IMR-90 (cell line): ENCODE results near the gene NT5C1B. TPM values are rescaled to one million over a fixed set of nuclear protein-coding genes. Genes with fewer than 3 reads are reported as not detected.

ENCODE experiments used
- ATAC-seq: fragments of 200-7000 bp; cut with Tn5 transposase; 2 replicates; pipeline ENCODE4 v1.9.1; 2020; ENCODE audit warnings: low read depth, mild to moderate bottlenecking, moderate library complexity
- BruUV-seq: library from RNA; stranded (reverse); fragments of 400-500 nt; replicated peaks from 2 replicates; lab custom pipeline; 2021; lab: Mats Ljungman, UMichigan
- CTCF ChIA-PET: fragments of 300-600 bp; formaldehyde crosslinking; extraction: SDS; loops from one replicate; lab custom pipeline; 2021; ENCODE audit warnings: antibody characterized with exemption; lab: Yijun Ruan, JAX
- POLR2A ChIA-PET: fragments of 300-600 bp; sonication (Branson Sonifier 250); formaldehyde crosslinking; loops from one replicate; lab custom pipeline; 2022; ENCODE audit warnings: antibody characterized with exemption; ENCODE audit not compliant: unreplicated experiment; lab: Charles Lee
- DNase-seq: peaks from one replicate; pipeline ENCODE4 v3.0.0; 2013
- H2AFZ ChIP-seq: replicated peaks from 2 replicates; pipeline ENCODE3; 2013; ENCODE audit warnings: low read length, mild to moderate bottlenecking; ENCODE audit not compliant: poor library complexity
- H2AK5ac ChIP-seq: 2 replicates; pipeline ENCODE4 v1.6.1; 2013; ENCODE audit warnings: low read depth, low read length, inconsistent platforms
- H2AK9ac ChIP-seq: replicated peaks from 2 replicates; pipeline ENCODE3; 2013; ENCODE audit warnings: mild to moderate bottlenecking, low read depth, low read length, moderate library complexity; ENCODE audit not compliant: poor library complexity
- H2BK120ac ChIP-seq: 2 replicates; pipeline ENCODE4 v1.6.1; 2013; ENCODE audit warnings: low read depth, low read length, inconsistent platforms
- H2BK15ac ChIP-seq: 3 replicates; pipeline ENCODE4 v1.6.1; 2013; ENCODE audit warnings: low read depth, low read length, inconsistent platforms
- H2BK20ac ChIP-seq: 2 replicates; pipeline ENCODE4 v1.6.1; 2013; ENCODE audit warnings: low read depth, mild to moderate bottlenecking, inconsistent platforms, low read length, moderate library complexity
- H2BK5ac ChIP-seq: 2 replicates; pipeline ENCODE4 v1.6.1; 2013; ENCODE audit warnings: mild to moderate bottlenecking, low read depth, low read length, inconsistent platforms; ENCODE audit not compliant: poor library complexity, severe bottlenecking
- H3K14ac ChIP-seq: replicated peaks from 2 replicates; pipeline ENCODE4 v1.6.1; 2013; ENCODE audit warnings: low read depth, low read length, inconsistent platforms
- H3K18ac ChIP-seq: 2 replicates; pipeline ENCODE4 v1.6.1; 2013; ENCODE audit warnings: low read depth, low read length, control low read depth
- H3K23ac ChIP-seq: 2 replicates; pipeline ENCODE4 v1.6.1; 2013; ENCODE audit warnings: low read depth, low read length, inconsistent platforms
- H3K27ac ChIP-seq: 2 replicates; pipeline ENCODE4 v1.5.1; 2013; ENCODE audit warnings: mild to moderate bottlenecking, control low read depth, low read length; ENCODE audit not compliant: insufficient read depth
- H3K27me3 ChIP-seq: 2 replicates; pipeline ENCODE4 v1.6.1; 2013; ENCODE audit warnings: low read length; ENCODE audit not compliant: control insufficient read depth, insufficient read depth
- H3K36me3 ChIP-seq: 2 replicates; pipeline ENCODE4 v1.6.1; 2013; ENCODE audit warnings: low read length, mixed read lengths; ENCODE audit not compliant: control insufficient read depth, insufficient read depth
- H3K4ac ChIP-seq: 2 replicates; pipeline ENCODE4 v1.6.1; 2013; ENCODE audit warnings: low read depth, low read length, inconsistent platforms
- H3K4me1 ChIP-seq: 2 replicates; pipeline ENCODE4 v1.6.1; 2013; ENCODE audit warnings: low read length, mixed read lengths; ENCODE audit not compliant: control insufficient read depth, insufficient read depth
- H3K4me2 ChIP-seq: 2 replicates; pipeline ENCODE4 v1.6.1; 2013; ENCODE audit warnings: low read depth, mild to moderate bottlenecking, control low read depth, low read length, moderate library complexity
- H3K4me3 ChIP-seq: 2 replicates; pipeline ENCODE4 v1.5.1; 2013; ENCODE audit warnings: low read depth, mild to moderate bottlenecking, control low read depth, low read length, moderate library complexity; ENCODE audit not compliant: insufficient read depth
- H3K56ac ChIP-seq: 2 replicates; pipeline ENCODE4 v1.6.1; 2013; ENCODE audit warnings: low read length, inconsistent platforms; ENCODE audit not compliant: insufficient read depth; ENCODE audit errors: extremely low read depth
- H3K79me1 ChIP-seq, 2 experiments: 2 replicates each; pipeline ENCODE4 v1.6.1; 2013; ENCODE audit warnings: low read length in 2 of 2, inconsistent platforms in 1 of 2, low read depth in 1 of 2
- H3K9ac ChIP-seq: 2 replicates; pipeline ENCODE4 v1.6.1; 2013; ENCODE audit warnings: low read depth, low read length, control low read depth
- H3K9me1 ChIP-seq: 2 replicates; pipeline ENCODE4 v1.6.1; 2013; ENCODE audit warnings: low read length, inconsistent platforms; ENCODE audit not compliant: insufficient read depth
- H3K9me3 ChIP-seq: 2 replicates; pipeline ENCODE4 v1.6.1; 2013; ENCODE audit warnings: low read length; ENCODE audit not compliant: control insufficient read depth, insufficient read depth
- H4K20me1 ChIP-seq: 2 replicates; pipeline ENCODE4 v1.6.1; 2013; ENCODE audit warnings: low read length, inconsistent platforms; ENCODE audit not compliant: insufficient read depth
- H4K5ac ChIP-seq: 2 replicates; pipeline ENCODE4 v1.6.1; 2013; ENCODE audit warnings: mild to moderate bottlenecking, low read depth, low read length, control low read depth
- H4K8ac ChIP-seq, 2 experiments: 2 replicates each; pipeline ENCODE4 v1.6.1; 2013; ENCODE audit warnings: low read depth in 2 of 2, low read length in 2 of 2, control low read depth in 1 of 2, inconsistent platforms in 1 of 2
- H4K91ac ChIP-seq: 2 replicates; pipeline ENCODE4 v1.6.1; 2013; ENCODE audit warnings: low read depth, low read length, inconsistent platforms; ENCODE audit not compliant: insufficient read depth
- BHLHE40 ChIP-seq: fragments of 150-350 bp; IDR thresholded peaks from 2 replicates; pipeline ENCODE4 v1.6.1; 2016; ENCODE audit warnings: mild to moderate bottlenecking, low read depth, low read length
- CHD1 ChIP-seq: IDR thresholded peaks from 2 replicates; pipeline ENCODE4 v1.6.1; 2012; ENCODE audit warnings: low read depth, low read length, improper control_type of control experiment
- FOS ChIP-seq: fragments of 150-350 bp; IDR thresholded peaks from 2 replicates; pipeline ENCODE4 v1.6.1; 2016; ENCODE audit warnings: low read depth, low read length
- MAZ ChIP-seq: IDR thresholded peaks from 2 replicates; pipeline ENCODE4 v1.6.1; 2012; ENCODE audit warnings: low read depth, mild to moderate bottlenecking, low read length, improper control_type of control experiment, moderate library complexity, borderline replicate concordance
- NFE2L2 ChIP-seq: fragments of 150-350 bp; IDR thresholded peaks from 2 replicates; pipeline ENCODE4 v1.6.1; 2016; ENCODE audit warnings: low read depth, mild to moderate bottlenecking, low read length
- POLR2A ChIP-seq: IDR thresholded peaks from 2 replicates; pipeline ENCODE4 v1.6.1; 2012; ENCODE audit warnings: mild to moderate bottlenecking, low read depth, low read length
- RFX5 ChIP-seq: IDR thresholded peaks from 2 replicates; pipeline ENCODE4 v1.8.0; 2012; ENCODE audit warnings: low read depth, mild to moderate bottlenecking, low read length, moderate library complexity
- SMC3 ChIP-seq: fragments of 150-350 bp; IDR thresholded peaks from 2 replicates; pipeline ENCODE4 v1.6.1; 2016; ENCODE audit warnings: low read depth, mild to moderate bottlenecking, antibody characterized with exemption, low read length, moderate library complexity
- WGBS, 2 experiments: methylation state at CpG; one replicate each; pipeline versions ENCODE4 v1.1.5 to v1.1.7; 2013; ENCODE audit warnings: missing lambda C conversion rate in 2 of 2; ENCODE audit not compliant: insufficient read length in 1 of 2; ENCODE audit errors: extremely low coverage in 2 of 2; 5-methylcytosine and 5-hydroxymethylcytosine counted together
- dilution Hi-C: fragments of 300-500 bp; cut with HindIII; formaldehyde crosslinking; loops from one replicate; pipeline ENCODE4 v1.14.3; 2018; ENCODE audit warnings: low sequenced_read_pairs; ENCODE audit not compliant: unreplicated experiment
- in situ Hi-C: fragments of 300-500 bp; cut with MboI; formaldehyde crosslinking; loops from 3 replicates; pipeline ENCODE4 v1.14.3; 2019; ENCODE audit warnings: low sequenced_read_pairs, inconsistent platforms, mixed read lengths
- intact Hi-C: fragments of 100-400 bp; cut with micrococcal nuclease; formaldehyde crosslinking; loops from 2 replicates; pipeline ENCODE4 v1.10.0; 2022
- polyA plus RNA-seq, 3 experiments: library from polyadenylated mRNA; depleted of rRNA; stranded (reverse); fragments of >200 nt; gene quantifications; 2 replicates each; pipeline ENCODE4 v1.2.3, GENCODE V29; 2012; ENCODE audit warnings: low replicate concordance in 1 of 3
- total RNA-seq: library from RNA; depleted of rRNA; stranded (reverse); fragments of >200 nt; gene quantifications from 2 replicates; pipeline ENCODE4 v1.2.3, GENCODE V29; 2012
- TF ChIP-seq, protein P1 (sequence below): conservative IDR thresholded peaks from 2 replicates; pipeline ENCODE4 v1.5.1; 2012; ENCODE audit warnings: mild to moderate bottlenecking, low read depth, low read length, improper control_type of control experiment
- TF ChIP-seq, protein P2 (sequence below): fragments of 150-350 bp; IDR thresholded peaks from 2 replicates; pipeline ENCODE4 v1.6.1; 2016; ENCODE audit warnings: low read depth, mild to moderate bottlenecking, low read length, moderate library complexity, borderline replicate concordance

The NT5C1B gene
- total and polyA plus RNA-seq, 2 of the 4 experiments (the other 2 are of a cell fraction) = not detected

GRCh38 chr2:18549083-18549482, 40.3 kb downstream of the NT5C1B start:
- Histone ChIP-seq H3K4me1 (no peaks in the 10 kb centered on the region), H4K20me1 (no peaks in the 10 kb centered on the region), H2BK120ac (no peak overlapping the region), H3K27me3 (no peaks in the 10 kb centered on the region), H3K9me3 (no peaks in the 10 kb centered on the region), H3K14ac (no peak overlapping the region), H2BK15ac (no peak overlapping the region), H3K79me1 (no peaks in the 10 kb centered on the region), H2AK9ac (no peak overlapping the region), H3K27ac (no peak overlapping the region), H3K18ac (no peak overlapping the region), H3K4me2 (no peak overlapping the region), H3K9ac (no peak overlapping the region), H4K5ac (no peak overlapping the region), H3K56ac (no peak overlapping the region), H4K8ac (no peak overlapping the region), H3K4ac (no peak overlapping the region), H2BK20ac (no peak overlapping the region), H3K9me1 (no peaks in the 10 kb centered on the region), H2BK5ac (no peak overlapping the region), H4K91ac (no peak overlapping the region), H2AFZ (no peak overlapping the region), H2AK5ac (no peak overlapping the region), H3K36me3 (no peaks in the 10 kb centered on the region), H3K23ac (no peak overlapping the region), H3K4me3 (no peak overlapping the region)
- ChIA-PET CTCF (no interaction called here), POLR2A (no interaction called here)
- TF ChIP-seq FOS (no peak), NFE2L2 (no peak), RFX5 (no peak), SMC3 (no peak), POLR2A (no peak), CHD1 (no peak), MAZ (no peak), BHLHE40 (no peak)
- TF ChIP-seq, protein P1, sequence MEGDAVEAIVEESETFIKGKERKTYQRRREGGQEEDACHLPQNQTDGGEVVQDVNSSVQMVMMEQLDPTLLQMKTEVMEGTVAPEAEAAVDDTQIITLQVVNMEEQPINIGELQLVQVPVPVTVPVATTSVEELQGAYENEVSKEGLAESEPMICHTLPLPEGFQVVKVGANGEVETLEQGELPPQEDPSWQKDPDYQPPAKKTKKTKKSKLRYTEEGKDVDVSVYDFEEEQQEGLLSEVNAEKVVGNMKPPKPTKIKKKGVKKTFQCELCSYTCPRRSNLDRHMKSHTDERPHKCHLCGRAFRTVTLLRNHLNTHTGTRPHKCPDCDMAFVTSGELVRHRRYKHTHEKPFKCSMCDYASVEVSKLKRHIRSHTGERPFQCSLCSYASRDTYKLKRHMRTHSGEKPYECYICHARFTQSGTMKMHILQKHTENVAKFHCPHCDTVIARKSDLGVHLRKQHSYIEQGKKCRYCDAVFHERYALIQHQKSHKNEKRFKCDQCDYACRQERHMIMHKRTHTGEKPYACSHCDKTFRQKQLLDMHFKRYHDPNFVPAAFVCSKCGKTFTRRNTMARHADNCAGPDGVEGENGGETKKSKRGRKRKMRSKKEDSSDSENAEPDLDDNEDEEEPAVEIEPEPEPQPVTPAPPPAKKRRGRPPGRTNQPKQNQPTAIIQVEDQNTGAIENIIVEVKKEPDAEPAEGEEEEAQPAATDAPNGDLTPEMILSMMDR = no peak
- TF ChIP-seq, protein P2, sequence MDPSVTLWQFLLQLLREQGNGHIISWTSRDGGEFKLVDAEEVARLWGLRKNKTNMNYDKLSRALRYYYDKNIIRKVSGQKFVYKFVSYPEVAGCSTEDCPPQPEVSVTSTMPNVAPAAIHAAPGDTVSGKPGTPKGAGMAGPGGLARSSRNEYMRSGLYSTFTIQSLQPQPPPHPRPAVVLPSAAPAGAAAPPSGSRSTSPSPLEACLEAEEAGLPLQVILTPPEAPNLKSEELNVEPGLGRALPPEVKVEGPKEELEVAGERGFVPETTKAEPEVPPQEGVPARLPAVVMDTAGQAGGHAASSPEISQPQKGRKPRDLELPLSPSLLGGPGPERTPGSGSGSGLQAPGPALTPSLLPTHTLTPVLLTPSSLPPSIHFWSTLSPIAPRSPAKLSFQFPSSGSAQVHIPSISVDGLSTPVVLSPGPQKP = no peak
- no CpG with 5 or more reads among the region's 2 CpGs for WGBS, 2 experiments
- no peak for DNase-seq
- dilution Hi-C loops = no loop called here
- no peak for ATAC-seq
- intact Hi-C loops = no loop called here
- in situ Hi-C loops = no loop called here
- no TSS peak for BruUV-seq
